Immature natural killer cell (primary cell): ENCODE data around the gene SNAP29. TPM values are rescaled to one million over a fixed set of nuclear protein-coding genes. Genes with fewer than 3 reads are reported as not detected.

ENCODE experiments used
- DNase-seq, 3 donors: peaks; one replicate each; pipeline ENCODE4 v3.0.0; 2022; ENCODE audit warnings: mixed read lengths in 1 of 3
- H3K27ac Mint-ChIP-seq, 6 donors: one replicate each; pipeline ENCODE4 v1.8.0; 2020; ENCODE audit warnings: mixed read lengths in 6 of 6, mild to moderate bottlenecking in 5 of 6, inconsistent platforms in 4 of 6, moderate library complexity in 3 of 6
- H3K27me3 Mint-ChIP-seq, 3 donors: one replicate each; pipeline ENCODE4 v1.8.0; 2020 to 2021; ENCODE audit warnings: low read depth in 3 of 3, mild to moderate bottlenecking in 3 of 3, mixed read lengths in 3 of 3, moderate library complexity in 3 of 3, inconsistent platforms in 1 of 3
- H3K36me3 Mint-ChIP-seq, 3 donors: one replicate each; pipeline ENCODE4 v1.8.0; 2020; ENCODE audit warnings: mixed read lengths in 3 of 3, inconsistent platforms in 2 of 3, mild to moderate bottlenecking in 2 of 3
- H3K4me1 Mint-ChIP-seq, 2 donors: one replicate each; pipeline ENCODE4 v1.8.0; 2020; ENCODE audit warnings: inconsistent platforms in 2 of 2, mild to moderate bottlenecking in 2 of 2, mixed read lengths in 2 of 2, moderate library complexity in 1 of 2
- H3K4me3 Mint-ChIP-seq, 5 donors: one replicate each; pipeline ENCODE4 v1.8.0; 2020; ENCODE audit warnings: mild to moderate bottlenecking in 5 of 5, mixed read lengths in 5 of 5, inconsistent platforms in 3 of 5, moderate library complexity in 3 of 5
- H3K9me3 Mint-ChIP-seq, 6 donors: one replicate each; pipeline ENCODE4 v1.8.0; 2020; ENCODE audit warnings: mild to moderate bottlenecking in 6 of 6, mixed read lengths in 6 of 6, inconsistent platforms in 4 of 6, moderate library complexity in 3 of 6
- polyA plus RNA-seq, 3 donors: library from polyadenylated mRNA; unstranded; fragments of 300-500 nt; fragmentation: Illumina TruSeq; gene quantifications; one replicate each; pipeline ENCODE4 v1.2.3, GENCODE V29; 2021

SNAP29 gene
- polyA plus RNA-seq, 3 donors from 2014 or later = 25.3 to 35.8 (median 35.7) TPM

DNA sequence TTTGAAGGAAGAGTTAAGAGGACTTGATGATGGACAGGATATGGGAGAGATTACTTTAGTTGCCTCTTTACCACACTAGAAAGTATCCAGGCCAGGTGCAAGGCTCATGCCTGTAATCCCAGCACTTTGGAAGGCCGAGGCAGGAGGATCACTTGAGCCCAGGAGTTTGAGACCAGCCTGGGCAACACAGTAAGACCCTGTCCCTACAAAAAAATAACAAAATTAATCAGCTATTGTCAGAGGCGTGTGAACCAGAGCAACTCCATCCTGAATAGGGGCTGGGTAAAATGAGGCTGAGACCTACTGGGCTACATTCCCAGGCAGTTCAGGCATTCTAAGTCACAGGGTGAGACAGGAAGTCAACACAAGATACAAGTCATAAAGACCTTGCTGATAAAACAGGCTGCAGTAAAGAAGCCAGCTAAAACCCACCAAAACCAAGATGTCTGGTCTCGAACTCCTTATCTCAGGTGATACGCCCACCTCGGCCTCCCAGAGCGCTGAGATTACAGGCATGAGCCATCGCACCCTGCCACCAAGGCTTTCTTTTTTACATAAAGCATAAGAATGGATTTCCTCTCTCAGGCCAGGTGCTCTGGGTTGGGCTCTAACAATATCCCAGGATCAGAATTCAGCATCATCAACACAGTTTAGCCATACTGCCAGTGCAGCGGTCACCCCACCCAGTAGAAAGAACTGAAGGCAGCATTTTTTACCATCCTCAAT is 18.0 kb upstream of the SNAP29 start:
- H3K27me3 Mint-ChIP-seq = no peaks in the 10 kb centered on the region
- no peaks in the 10 kb centered on the region for H3K36me3 Mint-ChIP-seq
- peak overlapping the region in 5 of 6 donors; percentile 42 to 72 (median 70) for H3K27ac Mint-ChIP-seq
- H3K9me3 Mint-ChIP-seq = no peaks in the 10 kb centered on the region
- DNase-seq = no peak
- no peak overlapping the region for H3K4me3 Mint-ChIP-seq
- H3K4me1 Mint-ChIP-seq = peaks cover 63 to 79% of the 10 kb centered on the region in 2 donors

DNA sequence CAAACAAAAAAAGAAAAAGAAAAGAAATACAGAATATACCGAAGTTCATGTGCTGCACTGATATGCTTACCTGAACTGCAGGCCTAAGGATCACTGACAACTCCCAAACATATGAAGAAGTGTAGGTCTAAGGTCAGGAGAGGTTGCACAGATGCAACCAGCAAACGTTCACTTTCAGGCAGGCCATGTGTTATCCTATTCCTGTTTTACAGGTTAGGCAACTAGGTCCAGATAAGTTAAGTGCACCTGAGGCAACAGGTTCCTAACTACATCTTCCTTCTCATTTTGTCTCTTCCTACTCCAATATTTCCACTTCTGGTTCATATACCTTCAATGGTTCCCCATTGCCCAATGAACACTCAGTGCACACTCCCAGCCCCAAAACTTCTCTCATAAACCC is 15.3 kb upstream of the SNAP29 start:
- Mint-ChIP-seq H3K27ac (peak overlapping the region in 2 of 6 donors; percentile 1 to 10), H3K9me3 (no peaks in the 10 kb centered on the region), H3K36me3 (no peaks in the 10 kb centered on the region), H3K27me3 (no peaks in the 10 kb centered on the region), H3K4me3 (no peak overlapping the region), H3K4me1 (peaks cover 57 to 67% of the 10 kb centered on the region in 2 donors)
- no peak for DNase-seq

DNA sequence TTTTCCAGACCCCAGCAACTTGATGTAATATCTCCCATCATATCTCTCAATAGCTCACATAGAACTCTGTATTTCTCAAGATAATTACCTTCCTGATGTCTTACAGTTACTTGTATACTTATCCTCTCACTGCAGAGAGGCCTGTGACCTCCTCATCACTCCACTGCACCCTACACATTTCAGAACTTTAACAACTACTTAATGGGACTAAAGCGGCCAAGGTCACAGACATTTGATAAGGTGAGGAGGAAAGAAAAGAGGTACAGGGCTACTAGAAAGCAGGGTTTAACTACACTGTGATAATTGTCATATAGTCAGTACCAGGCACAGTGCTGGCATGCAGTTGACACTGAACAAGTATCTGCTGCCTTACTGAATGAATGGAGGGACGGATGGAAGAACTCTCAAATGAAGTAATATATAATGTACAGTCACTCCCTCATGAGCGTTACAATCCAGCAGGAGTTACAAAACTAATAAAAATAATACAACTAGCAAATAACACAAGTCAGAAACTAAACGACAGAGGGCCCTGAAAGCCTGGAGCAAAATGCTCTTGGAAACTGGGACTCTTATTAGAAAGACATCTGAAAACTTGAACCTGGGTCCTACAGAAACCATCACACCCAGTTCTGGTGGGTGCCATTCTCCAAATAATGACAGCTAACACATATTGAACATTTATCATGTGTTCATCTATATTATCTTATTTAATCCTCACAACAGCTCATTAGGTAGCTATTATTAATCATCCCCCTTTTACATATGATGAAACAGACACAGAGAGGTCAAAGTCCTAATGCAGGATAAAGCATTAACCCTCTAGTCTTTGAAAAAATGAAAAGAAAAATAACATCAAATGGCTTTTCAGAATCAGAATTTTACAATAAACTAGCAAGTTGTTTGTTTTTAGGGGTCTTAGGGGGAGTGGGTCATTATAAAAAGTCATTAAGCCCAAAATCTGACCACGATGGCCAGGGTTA is 14.5 kb upstream of the SNAP29 start:
- no peaks in the 10 kb centered on the region for H3K36me3 Mint-ChIP-seq
- no peaks in the 10 kb centered on the region for H3K27me3 Mint-ChIP-seq
- no peaks in the 10 kb centered on the region for H3K9me3 Mint-ChIP-seq
- no peak overlapping the region for H3K4me3 Mint-ChIP-seq
- H3K27ac Mint-ChIP-seq = peak overlapping the region in 3 of 6 donors; percentile 1 to 33 (median 10)
- no peak for DNase-seq
- peaks cover 56 to 69% of the 10 kb centered on the region in 2 donors for H3K4me1 Mint-ChIP-seq

DNA sequence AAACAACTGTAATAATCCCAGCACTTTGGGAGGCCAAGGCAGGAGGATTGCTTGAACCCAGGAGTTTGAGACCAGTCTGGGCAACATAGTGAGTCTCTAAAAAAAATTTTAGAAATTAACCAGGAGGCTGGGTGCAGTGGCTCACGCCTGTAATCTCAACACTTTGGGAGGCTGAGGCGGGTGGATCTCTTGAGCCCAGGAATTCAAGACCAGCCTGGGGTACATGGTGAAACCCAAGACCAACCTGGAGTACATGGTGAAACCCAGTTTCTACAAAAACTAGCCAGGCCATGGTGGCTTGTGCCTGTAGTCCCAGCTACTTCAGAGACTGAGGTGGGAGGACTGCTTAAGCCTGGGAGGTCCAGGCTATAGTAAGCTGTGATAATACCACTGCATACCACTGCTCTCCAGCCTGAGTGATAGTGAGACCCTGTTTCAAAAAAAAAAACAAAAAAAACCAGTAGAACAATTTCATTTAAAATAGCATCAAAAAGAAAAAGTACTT is 11.4 kb upstream of the SNAP29 start:
- no peaks in the 10 kb centered on the region for H3K27me3 Mint-ChIP-seq
- no peak overlapping the region for H3K4me3 Mint-ChIP-seq
- H3K27ac Mint-ChIP-seq = peak overlapping the region in 1 of 6 donors; percentile 28
- peaks cover 37 to 52% of the 10 kb centered on the region in 2 donors for H3K4me1 Mint-ChIP-seq
- DNase-seq = no peak
- no peaks in the 10 kb centered on the region for H3K36me3 Mint-ChIP-seq
- H3K9me3 Mint-ChIP-seq = no peaks in the 10 kb centered on the region

DNA sequence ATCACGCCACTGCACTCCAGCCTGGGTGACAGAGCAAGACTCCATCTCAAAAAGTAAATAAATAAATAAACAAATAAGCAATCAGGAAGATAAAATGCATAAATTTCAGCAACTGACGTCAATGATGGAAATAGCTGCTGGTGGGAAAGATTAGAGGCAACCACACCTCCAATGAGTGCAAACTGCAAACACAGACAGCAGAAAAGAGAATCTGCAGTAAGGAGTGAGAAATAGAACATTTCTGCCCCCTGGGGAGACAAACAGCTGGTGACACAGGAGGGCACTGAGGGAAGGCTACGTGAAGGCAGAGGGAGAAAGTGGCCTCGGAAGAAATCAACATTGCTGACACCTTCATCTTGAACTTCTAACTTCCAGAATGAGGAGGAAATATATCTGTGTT is 6.7 kb upstream of the SNAP29 start:
- H3K4me3 Mint-ChIP-seq = no peak overlapping the region
- no peaks in the 10 kb centered on the region for H3K9me3 Mint-ChIP-seq
- DNase-seq = no peak
- H3K27ac Mint-ChIP-seq = peak overlapping the region in 1 of 6 donors; percentile 5
- peaks cover 46 to 60% of the 10 kb centered on the region in 2 donors for H3K4me1 Mint-ChIP-seq
- H3K36me3 Mint-ChIP-seq = no peaks in the 10 kb centered on the region
- peaks cover 0 to 2% (median 1%) of the 10 kb centered on the region in 3 donors for H3K27me3 Mint-ChIP-seq

DNA sequence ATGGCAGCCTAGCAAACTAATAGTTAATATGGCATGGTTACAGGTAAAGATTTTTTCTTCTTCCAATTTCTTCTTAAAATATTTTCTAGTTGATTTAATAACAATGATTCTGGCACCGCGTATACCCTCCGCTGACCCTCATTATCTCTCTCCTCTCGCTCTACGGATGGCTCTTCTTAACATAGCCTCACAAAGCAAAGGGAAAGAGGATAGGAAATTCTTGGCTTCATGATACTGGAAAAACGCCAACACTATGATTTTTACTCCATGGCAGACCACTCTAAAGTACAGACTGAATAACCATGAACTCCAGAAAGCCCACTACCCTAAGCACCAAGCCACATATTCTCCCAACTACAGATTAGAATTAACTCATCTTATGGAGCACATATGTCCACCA is 6.3 kb upstream of the SNAP29 start:
- Mint-ChIP-seq H3K36me3 (no peaks in the 10 kb centered on the region), H3K4me1 (peaks cover 49 to 64% of the 10 kb centered on the region in 2 donors), H3K27me3 (peaks cover 2% of the 10 kb centered on the region in 3 donors), H3K4me3 (no peak overlapping the region), H3K9me3 (no peaks in the 10 kb centered on the region), H3K27ac (no peak overlapping the region)
- DNase-seq = no peak

DNA sequence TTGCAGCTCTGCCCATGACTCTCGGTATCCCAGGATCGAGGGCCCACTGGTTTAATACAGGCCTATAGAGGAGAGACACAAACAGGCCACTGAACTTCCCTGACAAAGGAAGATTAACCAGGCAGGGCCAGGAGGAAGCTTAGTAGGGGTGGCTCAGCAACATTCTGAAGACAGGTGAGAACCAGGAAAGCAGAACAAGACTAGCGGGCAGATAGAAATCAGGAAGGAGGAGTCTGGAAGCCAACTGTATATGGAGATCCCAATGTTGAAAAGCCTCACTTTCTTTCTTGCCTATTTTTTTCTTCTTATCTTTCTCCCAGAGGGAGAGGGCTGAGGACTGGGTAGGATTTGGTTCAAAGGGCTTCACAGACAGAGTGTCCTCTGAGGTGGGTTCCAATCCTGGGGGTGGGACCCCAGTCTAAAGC is 5.6 kb upstream of the SNAP29 start:
- H3K9me3 Mint-ChIP-seq = no peaks in the 10 kb centered on the region
- no peak for DNase-seq
- no peaks in the 10 kb centered on the region for H3K36me3 Mint-ChIP-seq
- H3K4me3 Mint-ChIP-seq = no peak overlapping the region
- H3K27ac Mint-ChIP-seq = peak overlapping the region in 1 of 6 donors; percentile 20
- H3K4me1 Mint-ChIP-seq = peaks cover 51 to 69% of the 10 kb centered on the region in 2 donors
- H3K27me3 Mint-ChIP-seq = peaks cover 5 to 9% (median 7%) of the 10 kb centered on the region in 3 donors

DNA sequence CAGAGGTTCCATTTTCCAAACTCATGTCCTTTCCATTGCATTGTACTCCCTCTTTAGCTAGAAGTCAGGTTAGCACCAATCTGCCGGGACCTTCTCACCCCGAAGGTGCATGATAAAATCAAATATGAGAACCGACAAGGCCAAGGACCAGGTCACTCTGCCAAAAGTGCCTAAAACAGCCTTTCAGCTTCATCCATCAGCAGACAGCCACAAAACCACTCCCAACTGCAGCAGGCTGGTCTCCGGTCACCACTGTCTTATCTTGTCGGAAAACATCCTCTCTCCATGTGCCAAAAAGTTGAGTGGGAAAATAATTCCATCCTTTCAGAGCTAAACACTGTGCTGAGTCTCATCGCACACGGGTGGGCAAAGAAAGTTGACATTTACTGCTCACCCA is 1.6 kb upstream of the SNAP29 start:
- peaks cover 0 to 3% (median 0%) of the 10 kb centered on the region in 3 donors for H3K36me3 Mint-ChIP-seq
- peak overlapping the region; percentile 82 to 94 (median 89) for H3K27ac Mint-ChIP-seq
- peaks cover 8 to 17% (median 10%) of the 10 kb centered on the region in 3 donors for H3K27me3 Mint-ChIP-seq
- no peaks in the 10 kb centered on the region for H3K9me3 Mint-ChIP-seq
- H3K4me1 Mint-ChIP-seq = peaks cover 60 to 71% of the 10 kb centered on the region in 2 donors
- no peak for DNase-seq
- peak overlapping the region; percentile 82 to 92 (median 90) for H3K4me3 Mint-ChIP-seq

DNA sequence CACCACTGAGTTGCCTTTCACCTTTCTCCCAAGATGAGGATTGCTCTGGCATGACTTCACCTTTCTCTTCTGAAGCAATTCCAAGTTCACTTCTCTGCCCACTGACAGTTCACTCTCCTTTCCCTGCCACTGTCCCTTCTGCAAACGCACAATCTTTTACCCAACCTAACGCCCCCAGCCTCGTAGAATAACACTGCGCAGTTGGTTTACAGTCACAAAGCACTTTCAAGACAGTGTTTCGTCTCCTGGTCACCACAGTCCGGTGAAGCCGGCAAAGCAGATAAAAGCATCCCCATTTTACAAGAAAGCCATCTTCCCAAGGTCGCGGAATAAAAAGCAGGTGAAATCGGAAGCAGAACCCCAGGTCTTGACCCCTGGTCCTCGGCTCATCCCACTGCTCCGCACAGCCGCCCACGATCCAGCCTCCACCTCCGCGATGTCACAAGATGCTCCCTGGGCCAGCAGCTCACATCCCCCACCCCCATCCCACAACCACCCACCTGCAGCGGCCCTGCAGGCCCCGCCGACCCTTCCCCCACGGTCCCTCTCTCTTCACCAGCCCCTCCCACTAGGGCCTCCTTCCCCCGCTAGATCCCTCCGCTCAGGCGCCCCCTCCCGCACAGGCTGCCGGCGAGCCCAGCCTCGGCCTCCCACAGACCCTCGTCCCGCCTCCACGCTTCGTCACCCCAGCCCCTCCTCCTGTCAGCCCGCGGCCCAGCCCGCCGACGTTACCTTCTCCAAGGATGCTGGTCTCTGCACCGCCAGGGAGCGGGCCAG is 781 bp upstream of the SNAP29 start:
- Mint-ChIP-seq H3K4me3 (peak overlapping the region; percentile 82 to 92 (median 90)), H3K4me1 (peaks cover 60 to 73% of the 10 kb centered on the region in 2 donors)
- DNase-seq = peak; percentile 81 to 85 (median 84)

DNA sequence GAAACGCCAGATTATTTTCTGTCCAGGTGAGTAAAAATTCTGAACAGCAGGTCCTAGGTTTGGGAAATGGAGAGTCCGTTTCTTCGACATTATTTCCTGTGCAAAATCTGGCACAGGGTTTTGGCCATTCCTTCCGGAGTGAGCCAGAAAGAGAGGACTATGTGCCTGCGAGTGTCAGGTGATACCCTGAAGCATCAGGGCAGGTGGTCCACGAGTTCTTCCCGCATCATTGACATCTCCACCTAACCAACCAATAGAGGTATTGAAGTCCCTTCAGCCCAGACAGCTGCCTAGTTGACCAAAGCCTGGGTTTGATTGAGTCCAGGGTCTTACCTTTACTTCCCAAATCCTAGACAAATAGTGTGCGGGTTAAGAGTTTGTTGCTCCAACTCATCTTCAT is 808 bp downstream of the SNAP29 start:
- peaks cover 62 to 75% of the 10 kb centered on the region in 2 donors for H3K4me1 Mint-ChIP-seq
- DNase-seq = no peak
- H3K27me3 Mint-ChIP-seq = peaks cover 8 to 18% (median 10%) of the 10 kb centered on the region in 3 donors

More for the DNA sequence above, 781 bp upstream of the SNAP29 start:
- H3K9me3 Mint-ChIP-seq = no peaks in the 10 kb centered on the region
- peak overlapping the region; percentile 82 to 94 (median 89) for H3K27ac Mint-ChIP-seq
- H3K36me3 Mint-ChIP-seq = peaks cover 0 to 5% (median 0%) of the 10 kb centered on the region in 3 donors
- peaks cover 8 to 17% (median 10%) of the 10 kb centered on the region in 3 donors for H3K27me3 Mint-ChIP-seq

DNA sequence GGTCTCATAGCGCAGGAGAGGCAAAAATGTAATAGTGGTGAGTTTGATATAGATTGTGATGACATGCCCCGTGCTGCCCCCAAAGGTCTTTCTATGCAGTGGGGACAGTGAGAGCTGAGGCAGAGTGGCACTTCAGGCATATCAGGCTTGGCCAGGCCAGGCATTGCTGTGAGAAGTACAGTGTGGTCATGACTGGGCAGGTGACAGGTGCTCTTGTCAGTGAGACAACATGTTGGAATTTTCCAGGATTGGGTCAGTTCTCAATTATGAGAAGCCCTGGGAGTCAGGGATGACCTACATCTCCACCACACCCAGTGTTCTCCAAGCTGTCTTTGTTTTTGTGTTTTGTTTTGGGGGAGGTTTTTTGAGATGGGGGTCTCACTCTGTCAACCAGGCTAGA is 3.7 kb downstream of the SNAP29 start:
- H3K4me1 Mint-ChIP-seq = peaks cover 71 to 80% of the 10 kb centered on the region in 2 donors
- H3K9me3 Mint-ChIP-seq = no peaks in the 10 kb centered on the region
- H3K36me3 Mint-ChIP-seq = peaks cover 0 to 12% (median 0%) of the 10 kb centered on the region in 3 donors
- H3K4me3 Mint-ChIP-seq = peak overlapping the region in 2 of 5 donors; percentile 4 to 7
- peak overlapping the region in 5 of 6 donors; percentile 25 to 73 (median 60) for H3K27ac Mint-ChIP-seq
- H3K27me3 Mint-ChIP-seq = peaks cover 7 to 16% (median 8%) of the 10 kb centered on the region in 3 donors
- DNase-seq = no peak

More for the DNA sequence above, 808 bp downstream of the SNAP29 start:
- Mint-ChIP-seq H3K27ac (peak overlapping the region; percentile 86 to 90 (median 88)), H3K9me3 (no peaks in the 10 kb centered on the region), H3K4me3 (peak overlapping the region; percentile 83 to 89 (median 86)), H3K36me3 (peaks cover 0 to 12% (median 0%) of the 10 kb centered on the region in 3 donors)

DNA sequence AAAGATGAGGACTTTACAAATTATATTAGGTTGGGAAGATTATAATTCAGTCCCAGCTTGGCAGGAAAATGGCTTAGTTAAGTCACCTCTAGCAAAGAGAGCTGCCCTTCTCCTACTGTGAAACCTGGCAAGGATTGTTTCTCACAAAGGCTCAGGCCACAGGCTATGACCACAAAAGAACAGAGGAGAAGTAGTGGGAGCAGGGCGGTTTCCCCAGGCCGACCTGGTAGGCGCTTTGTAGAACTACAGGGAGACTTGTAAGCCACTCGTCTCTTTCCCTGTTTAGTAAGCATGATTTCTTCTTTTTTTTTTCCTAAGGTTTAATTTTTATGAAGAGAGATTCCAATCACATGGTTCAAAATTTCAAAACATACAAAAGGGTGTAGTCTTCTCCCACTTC is 4.6 kb downstream of the SNAP29 start:
- H3K27me3 Mint-ChIP-seq = peaks cover under 1 to 9% (median 4%) of the 10 kb centered on the region in 3 donors
- no peak for DNase-seq
- peaks cover 72 to 82% of the 10 kb centered on the region in 2 donors for H3K4me1 Mint-ChIP-seq
- H3K36me3 Mint-ChIP-seq = peaks cover 0 to 12% (median 0%) of the 10 kb centered on the region in 3 donors
- H3K9me3 Mint-ChIP-seq = no peaks in the 10 kb centered on the region
- peak overlapping the region in 1 of 5 donors; percentile 57 for H3K4me3 Mint-ChIP-seq
- peak overlapping the region in 5 of 6 donors; percentile 30 to 81 (median 43) for H3K27ac Mint-ChIP-seq
